GM21619 (cell line): ENCODE data around the gene NSRP1.
"Not testable (repeated sequence)": the region's sequence is repeated elsewhere in the genome, so short reads cannot be mapped to it uniquely, and the experiment has no call there.

Experiments used
- ATAC-seq: cut with Tn5 transposase; IDR thresholded peaks from one replicate; pipeline ENCODE4 v1.9.1; 2021; ENCODE audit not compliant: unreplicated experiment

The NSRP1 gene

DNA sequence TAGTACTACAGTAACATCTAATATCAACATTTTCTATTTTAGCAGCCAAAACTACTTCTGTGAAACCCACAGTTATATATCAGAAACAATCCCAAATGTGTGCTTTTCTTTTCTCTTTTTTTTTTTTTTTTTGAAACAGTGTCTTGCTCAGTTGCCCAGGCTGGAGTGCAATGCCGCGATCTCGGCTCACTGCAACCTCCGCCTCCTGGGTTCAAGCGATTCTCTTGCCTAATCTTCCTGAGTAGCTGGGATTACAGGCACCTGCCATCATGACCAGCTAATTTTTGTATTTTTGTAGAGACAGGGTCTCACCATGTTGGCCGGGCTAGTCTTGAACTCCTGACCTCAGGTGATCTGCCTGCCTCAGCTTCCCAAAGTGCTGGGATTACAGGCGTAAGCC lies 2.0 kb downstream of the NSRP1 start:
- ATAC-seq, result not testable (repeated sequence)

DNA sequence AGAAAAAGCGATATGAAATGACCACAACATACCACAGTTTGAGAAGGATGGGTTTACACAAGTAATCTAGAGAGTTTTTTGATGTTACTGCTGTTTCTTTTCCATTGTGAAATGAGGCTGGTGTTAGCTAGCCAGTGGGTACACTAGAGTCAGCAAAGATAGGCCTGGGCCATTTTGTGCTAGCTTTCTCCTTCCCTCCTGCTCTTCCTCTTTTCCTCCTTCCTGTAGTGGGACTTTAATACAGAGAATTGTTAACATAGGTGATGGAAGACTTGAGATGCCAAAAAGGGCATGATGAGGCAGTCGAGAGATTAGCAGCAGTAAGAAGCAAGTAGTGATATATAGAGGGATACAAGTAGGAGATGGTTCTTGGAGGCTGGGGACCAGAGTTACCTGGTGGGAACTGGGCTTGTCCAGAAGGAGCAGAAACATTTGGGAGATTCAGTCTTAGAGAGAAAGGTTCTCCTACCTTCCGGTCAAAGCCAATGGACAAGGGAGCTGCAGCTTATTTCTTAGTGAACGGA lies 7.7 kb downstream of the NSRP1 start:
- ATAC-seq, result no peak

DNA sequence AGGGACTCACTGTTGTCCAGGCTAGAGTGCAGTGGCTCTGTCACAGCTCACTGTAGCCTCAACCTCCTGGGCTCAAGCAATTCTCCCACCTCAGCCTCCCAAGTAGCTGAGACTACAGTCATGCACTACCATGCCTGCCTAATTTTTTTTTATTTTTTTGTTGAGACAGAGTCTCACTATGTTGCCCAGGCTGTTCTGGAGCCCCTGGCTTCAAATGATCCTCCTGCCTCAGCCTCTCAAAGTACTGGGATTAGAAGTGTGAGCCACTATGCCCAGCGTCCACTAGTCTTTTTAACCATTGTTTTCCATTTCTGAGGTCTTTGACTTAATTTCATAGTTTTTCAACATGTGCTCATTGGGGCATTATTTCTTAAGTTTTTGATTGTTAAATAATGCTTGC lies 13.5 kb downstream of the NSRP1 start:
- no peak for ATAC-seq

DNA sequence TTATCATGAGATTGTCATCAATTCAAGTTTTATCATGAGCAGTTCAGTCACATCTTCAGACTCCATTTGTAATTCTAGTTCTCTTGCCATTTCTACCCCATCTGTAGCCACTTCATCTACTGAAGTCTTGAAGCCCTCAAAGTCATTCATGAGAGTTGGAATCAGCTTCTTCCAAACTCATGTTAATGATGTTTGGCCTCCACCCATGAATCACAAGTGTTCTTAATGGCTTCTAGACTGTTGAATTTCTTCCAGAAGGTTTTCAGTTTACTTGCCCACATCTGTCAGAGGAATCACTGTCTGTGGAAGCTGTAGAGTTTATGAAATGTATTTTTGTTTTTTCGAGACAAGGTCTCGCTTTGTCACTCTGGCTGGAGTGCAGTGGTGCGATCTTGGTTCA lies 16.0 kb downstream of the NSRP1 start:
- no peak for ATAC-seq

DNA sequence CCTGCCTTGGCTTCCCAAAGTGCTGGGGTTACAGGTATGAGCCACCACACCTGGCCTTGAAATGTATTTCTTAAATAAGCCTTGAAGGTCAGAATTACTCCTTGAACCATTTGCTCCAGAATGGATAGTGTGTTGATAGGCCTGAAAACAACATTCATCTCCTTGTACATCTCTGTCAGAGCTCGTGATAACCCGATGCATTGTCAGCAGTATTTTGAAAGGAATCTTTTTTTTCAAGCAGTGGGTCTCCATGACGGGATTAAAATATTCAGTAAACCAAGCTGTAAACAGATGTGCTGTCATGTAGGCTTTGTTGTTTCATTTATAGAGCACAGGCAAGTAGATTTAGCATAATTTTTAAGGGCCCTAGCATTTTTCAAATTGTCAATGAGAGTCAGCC lies 16.6 kb downstream of the NSRP1 start:
- no peak for ATAC-seq

DNA sequence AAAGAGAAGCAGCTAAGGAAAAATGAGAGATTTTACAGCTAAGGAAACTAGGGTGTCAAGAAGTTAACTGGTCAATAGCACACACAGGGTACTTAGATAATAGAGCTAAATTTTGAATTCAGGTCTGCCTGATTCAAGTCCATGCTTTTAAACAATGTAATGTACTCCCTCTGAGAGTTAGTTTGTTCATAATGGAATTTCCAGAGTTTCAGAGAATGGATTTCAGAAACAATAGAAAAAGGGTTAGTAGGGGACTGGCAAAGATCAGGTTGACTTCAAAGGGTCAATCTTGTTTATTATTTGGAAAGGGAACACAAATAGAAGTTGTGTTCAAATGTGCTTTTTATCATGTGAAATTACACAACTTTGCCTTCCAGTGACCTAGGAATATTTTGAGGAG lies 17.9 kb downstream of the NSRP1 start:
- ATAC-seq, result no peak

DNA sequence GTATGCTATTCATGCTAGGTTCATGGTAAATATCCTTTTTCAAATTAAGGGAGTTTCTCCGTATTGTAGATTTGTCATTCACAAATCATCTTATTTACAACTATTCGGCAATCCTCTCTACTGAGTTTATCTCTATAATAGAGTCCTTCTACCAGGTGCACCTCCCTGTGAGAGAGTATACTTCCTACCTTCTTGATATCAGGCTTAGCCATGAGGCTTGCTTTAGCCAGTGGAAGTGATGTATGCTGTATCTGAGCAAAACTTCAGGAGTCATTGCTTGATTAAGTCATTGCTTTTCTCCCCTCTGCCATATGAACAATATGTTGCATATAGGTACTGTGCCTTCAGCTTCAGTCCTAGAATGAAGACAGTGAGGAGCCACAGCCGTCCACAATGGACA lies 20.5 kb downstream of the NSRP1 start:
- ATAC-seq, result no peak

DNA sequence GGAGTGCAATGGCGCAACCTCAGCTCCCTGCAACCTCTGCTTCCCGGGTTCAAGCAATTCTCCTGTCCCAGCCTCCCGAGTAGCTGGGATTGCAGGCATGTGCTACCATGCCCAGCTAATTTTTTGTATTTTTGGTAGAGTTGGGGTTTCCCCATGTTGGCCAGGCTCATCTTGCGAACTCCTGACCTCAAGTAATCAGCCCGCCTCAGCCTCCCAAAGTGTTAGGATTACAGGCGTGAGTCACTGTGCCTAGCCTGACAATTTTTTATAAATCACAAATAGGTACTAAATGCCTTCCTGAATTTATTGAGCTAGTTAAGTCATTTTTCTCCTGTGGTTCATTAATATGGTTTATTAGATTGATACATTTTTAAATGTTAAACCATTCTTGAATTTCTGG lies 31.2 kb downstream of the NSRP1 start:
- ATAC-seq, result not testable (repeated sequence)

DNA sequence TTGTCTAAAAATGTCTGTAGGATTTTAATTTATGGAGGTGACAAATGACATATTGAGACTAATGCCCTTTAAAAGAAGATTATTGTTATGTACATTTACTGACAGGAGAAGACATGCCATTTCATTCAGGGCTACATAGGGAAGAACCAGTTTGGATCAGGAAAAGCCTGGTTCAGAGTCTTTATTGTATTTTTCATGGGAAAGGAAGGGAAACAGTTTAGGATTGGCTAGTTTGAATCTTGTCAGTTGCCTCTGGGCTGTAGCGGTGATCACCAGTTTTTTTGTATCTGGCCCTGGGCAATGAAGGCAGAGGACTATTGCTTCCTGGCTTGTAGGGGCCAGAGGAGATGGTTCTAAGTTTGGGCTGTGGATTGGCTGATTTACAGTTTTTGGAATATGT lies 31.8 kb downstream of the NSRP1 start:
- no peak for ATAC-seq

DNA sequence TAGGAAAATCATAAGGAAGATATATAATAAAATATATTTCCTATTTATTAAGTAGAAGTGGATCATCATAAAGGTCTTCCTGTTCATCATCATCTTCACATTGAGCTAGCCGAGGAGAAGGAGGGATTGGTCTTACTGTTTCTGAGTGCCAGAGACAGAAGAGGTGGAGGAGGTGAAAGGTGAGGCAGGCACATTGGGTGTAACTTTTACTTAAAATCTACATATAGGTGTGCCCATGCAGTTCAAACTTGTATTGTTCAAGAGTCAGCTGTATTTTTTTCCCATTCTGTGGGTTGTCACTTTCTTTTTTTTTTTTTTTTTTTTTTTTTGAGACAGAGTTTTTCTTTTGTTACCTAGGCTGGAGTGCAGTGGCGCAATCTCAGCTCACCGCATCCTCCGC lies 34.9 kb downstream of the NSRP1 start:
- ATAC-seq, result no peak

DNA sequence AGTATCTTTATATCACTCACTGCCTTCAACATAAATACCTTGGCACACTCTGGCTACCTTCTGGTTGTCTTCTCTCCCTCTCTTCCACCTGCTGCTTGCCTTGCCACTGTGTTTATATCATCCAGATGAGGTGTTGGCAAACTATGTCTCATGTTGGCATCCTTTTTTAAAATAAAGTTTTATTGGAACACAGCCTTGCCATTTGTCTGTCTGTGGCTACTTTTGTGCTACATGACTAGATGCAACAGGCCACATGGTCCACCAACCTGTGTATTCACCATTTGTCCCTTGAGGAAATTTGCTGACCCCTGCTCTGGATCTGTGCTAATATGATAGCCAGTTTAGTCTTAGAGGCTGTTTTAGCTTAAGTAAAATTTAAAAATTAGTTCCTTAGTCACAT lies 36.8 kb downstream of the NSRP1 start:
- ATAC-seq, result no peak

DNA sequence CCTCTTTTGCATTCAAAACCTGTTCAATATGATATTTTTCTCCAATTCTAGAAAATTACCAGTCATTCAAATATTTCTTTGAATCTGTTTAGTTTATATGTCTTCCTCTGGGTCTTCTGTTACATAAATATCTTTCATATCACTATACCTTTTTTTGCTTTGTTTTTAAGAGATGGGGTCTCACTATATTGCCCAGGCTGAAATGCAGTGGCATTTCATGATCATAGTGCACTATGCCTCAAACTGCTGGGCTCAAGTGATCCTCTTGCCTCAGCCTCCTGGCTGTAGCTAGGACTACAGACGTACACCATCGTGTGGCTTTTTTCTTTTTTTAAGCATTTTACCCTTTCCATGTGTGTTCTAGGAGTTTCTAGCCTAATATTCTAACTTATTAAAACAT lies 38.8 kb downstream of the NSRP1 start:
- no peak for ATAC-seq

DNA sequence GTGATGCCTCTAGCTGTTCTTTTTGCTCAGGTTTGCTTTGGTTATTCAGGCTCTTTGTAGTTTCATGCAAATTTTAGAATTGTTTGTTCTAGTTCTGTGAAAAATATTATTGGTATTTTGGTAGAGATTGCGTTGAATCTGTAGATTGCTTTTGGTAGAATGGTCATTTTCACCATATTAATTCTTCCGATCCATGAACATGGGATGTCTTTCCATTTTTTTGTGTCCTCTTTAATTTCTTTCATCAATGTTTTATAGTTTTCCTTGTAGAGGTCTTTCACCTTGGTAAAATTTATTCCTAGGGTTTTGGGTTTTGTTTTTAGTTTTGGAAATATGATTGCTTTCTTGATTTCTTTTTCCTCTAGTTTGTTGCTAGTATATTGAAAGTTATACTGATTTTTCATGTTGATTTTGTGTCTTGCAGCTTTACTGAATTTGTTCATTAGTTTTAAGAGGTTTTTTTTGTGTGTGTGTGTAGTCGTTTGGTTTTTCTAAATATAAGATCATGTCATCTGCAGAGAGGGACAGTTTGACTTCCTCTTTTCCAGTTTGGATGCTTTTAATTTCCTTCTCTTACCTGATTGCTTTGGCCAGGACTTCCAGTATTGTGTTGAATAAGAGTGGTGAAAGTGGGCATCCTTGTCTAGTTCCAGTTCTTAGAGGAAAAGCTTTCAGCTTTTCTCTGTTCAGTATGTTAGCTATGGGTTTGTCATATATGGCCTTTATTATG lies 42.4 kb downstream of the NSRP1 start:
- no peak for ATAC-seq

DNA sequence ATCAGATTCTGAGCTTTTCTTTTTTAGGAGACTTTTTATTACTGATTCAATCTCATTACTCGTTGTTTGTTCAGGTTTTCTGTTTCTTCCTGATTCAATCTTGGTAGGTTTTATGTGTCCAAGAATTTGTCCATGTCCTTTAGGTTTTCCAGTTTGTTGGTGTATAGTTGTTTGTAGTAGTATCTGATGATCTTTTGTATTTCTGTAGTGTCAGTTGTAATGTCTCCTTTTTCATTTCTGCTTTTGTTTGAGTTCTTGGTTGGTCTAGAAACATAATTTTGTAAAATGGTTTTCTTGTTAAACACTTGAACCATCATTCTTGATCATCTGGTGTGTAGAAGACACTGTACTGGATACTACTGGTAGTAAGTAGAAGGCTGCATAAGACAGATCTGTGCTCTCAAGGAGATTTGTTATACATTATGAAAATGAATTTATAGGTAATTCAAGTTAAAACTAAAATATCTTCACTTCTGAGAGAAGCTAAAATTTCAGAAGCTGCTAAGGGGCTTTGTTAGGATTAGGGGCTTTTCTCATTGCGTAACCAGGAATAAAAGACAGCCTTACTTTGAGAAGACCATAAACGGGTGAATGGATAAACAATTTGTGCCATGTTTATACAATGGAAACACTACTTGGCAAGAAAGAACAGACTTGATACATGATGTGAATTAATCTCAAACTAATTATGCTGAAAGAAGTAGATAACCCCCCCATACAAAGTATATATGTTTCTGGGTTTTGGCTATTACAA lies 44.0 kb downstream of the NSRP1 start:
- ATAC-seq, result no peak

DNA sequence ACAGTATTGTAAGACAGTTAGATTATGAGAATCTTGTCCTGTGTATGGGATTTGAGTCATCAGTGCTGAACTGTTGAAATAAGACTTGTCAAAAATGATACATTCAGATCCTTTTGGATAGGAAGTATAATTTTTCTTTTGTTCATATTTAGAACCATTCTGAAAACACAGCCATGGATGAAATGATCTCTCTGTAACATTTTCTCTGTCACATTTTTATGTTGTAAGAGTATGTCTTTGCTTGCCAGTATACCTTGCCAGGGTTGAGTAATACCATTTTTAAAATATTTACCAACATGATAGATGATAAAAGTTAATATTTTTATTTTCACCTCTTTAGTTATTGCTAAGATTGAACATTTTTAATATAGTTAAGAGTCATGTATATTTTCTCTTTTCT lies 45.0 kb downstream of the NSRP1 start:
- no peak for ATAC-seq

DNA sequence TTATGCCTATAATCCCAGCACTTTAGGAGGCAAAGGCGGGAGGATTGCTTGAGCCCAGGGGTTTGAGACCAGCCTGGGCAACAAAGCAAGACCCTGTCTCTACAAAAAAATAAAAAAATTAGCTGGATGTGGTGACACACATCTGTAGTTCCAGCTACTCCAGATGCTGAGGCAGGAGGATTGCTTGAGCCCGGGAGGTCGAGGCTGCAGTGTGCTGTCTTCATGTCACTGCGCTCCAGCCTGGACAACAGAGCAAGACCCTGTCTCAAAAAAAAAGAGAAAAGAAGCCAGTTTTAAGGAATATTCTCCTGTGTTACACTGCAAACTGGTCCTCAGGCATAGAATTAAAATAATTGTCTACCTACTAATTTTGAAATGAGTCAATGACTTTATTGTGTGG lies 47.9 kb downstream of the NSRP1 start:
- ATAC-seq, result no peak

DNA sequence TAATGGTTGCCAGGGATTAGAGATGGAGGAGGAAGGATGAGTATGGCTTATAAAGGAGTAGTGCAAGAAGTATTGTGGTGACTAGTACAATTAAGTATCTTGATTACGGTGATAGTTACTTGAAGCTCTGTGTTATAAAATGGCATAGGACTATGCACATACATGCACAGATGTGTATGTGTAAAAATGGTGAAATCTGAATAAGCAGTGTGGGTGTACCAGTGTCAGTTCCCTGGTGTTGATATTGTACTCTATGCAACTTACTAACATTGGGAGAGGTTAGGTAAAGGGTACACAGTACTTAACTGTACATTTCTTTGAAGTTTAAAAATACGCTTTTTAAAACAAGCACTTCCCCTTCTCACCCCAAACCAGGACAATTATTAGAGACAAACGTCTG lies 48.5 kb downstream of the NSRP1 start:
- no peak for ATAC-seq

DNA sequence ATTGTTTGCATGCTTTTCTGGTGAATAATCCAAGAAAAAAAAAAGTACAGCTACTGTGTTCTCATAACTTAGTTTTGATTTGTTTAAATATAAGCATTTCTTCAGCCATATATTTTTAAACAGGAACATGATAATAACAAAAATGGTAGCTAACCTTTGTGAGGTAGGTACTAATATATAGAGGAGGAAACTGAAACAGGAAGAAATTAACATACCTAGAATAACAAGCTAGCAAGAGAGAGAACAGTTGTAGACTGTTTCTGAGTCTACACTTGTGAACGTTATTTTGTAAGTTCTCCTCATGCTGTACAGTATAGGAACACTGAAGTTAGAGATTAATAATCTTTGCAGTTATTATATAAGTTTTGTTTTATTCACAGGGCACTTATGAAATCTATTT lies 49.3 kb downstream of the NSRP1 start:
- no peak for ATAC-seq

DNA sequence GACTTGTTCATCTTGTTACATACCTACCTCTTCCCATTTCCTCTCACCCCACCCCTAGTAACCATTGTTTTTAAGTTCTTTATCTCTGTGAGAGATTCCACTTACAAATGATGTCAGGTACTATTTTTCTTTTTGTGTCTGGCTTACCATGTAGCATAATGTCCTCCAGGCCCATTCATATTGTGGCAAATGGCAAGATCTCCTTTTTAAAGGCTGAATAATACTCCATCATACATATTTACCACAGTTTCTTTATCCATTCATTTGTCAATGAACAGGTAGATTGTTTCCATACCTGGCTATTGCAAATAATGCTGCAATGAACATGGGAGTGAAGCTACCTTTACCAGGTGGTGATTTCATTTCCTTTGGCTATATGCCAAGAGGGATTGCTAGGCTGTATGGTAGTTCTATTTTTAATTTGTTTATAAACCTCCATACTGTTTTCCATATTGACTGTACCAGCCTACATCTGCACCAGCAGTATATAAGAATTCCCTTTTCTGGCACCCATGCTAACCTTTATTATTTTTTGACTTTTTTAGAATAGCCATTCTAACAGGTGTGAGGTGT lies 53.9 kb downstream of the NSRP1 start:
- ATAC-seq, result no peak

DNA sequence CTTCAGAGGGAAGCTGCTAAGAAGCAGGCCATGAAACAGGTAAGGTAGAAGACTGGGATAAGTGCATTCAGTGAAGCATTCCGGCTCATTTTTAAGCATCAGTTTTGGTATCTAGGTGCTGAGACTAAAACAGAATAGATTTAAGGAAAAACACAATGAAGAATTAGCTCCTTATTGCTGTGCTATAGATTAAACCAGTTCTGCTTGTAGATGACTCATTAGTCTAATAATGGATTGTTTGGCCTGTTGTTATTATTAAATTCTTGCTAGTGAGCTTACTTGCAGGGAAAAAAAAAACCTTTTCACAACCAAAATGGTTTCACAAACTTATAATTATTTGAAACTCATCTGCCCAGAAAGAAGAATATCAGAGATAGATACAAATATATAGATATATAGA lies 55.9 kb downstream of the NSRP1 start:
- ATAC-seq, result no peak

DNA sequence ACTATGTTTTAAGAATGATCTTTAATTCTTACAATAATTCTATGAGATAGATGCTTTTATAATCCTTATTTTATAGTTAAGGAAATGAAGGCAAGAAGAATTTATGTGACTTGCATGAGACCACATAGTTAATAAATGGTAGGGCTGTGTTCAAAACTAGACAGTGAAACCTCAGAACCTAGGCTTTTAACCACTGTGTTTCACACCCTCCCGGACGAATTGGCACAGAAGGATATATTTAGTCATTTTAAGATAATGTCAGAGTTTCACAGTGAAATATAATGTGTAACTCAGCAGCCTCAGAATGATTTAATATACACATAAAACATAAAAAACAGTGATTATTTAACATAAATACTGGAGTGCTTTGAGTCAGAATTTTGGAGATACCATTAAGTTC lies 57.0 kb downstream of the NSRP1 start:
- peak; percentile 91 for ATAC-seq

DNA sequence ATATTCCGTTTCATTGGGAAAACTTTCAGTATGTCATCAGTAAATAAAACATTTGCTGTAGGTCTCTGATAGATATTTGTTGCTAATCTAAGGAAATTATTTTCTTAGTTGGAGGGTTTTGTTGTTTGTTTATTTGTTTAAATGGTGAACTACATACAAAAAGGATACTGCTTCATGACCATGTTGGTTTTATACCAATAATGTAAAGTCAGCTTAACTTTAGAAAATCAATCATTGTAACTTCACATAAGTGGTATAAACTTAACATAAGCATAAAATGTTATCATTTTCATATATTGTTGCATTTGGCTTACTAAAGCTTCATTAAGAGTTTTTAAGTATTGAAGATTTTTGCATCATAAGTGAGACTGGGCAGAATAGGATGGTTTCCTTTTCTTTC lies 57.9 kb downstream of the NSRP1 start:
- ATAC-seq, result no peak
